LNCaP clone FGC (cell line): ENCODE results near the gene KRT2.
A peak's percentile ranks its signal among the peaks of the same experiment; 100 is the strongest.

ENCODE experiments used
- DNase-seq: peaks from one replicate; pipeline ENCODE4 v3.0.0-alpha.2; 2011; ENCODE audit warnings: low read depth
- H3K4me3 ChIP-seq: 2 replicates; pipeline ENCODE4 v1.5.1; 2011; ENCODE audit warnings: mild to moderate bottlenecking, low read depth, low read length, control low read depth
- TF ChIP-seq, protein P1 (sequence below): IDR thresholded peaks from 2 replicates; pipeline ENCODE4 v1.5.1; 2012; ENCODE audit warnings: mild to moderate bottlenecking; ENCODE audit not compliant: control insufficient read depth, insufficient read depth; ENCODE audit errors: extremely low read depth

KRT2 gene

DNA sequence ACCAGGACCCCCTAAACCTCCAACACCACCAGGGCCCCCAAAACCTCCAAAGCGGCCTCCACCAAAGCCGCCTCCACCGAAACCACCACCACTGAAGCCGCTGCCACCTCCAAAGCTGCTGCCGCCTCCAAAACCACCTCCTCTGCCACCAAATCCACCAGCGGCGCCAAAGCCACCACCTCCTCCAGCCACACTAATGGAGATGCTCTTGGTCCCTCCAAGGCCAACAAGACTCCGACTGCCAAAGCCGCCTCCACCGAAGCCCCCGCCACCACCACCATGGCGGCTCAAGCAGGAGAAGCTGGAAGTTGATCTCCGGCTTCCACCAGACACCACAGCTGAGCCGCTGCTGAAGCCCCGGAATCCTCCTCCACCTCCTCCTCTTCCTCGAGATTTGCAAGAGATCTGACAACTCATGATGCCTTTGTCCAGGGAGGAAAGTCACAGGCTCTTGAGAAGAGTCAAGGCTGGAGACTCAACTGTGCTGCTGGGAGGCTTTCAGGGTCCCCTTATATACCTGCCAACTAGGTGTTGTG is at the start of gene KRT2:
Gene KRT2 (minus strand): TSS at position 486 of the 536 bp plus-strand sequence. CDS start 69 bp downstream, at position 417.
- no peak for DNase-seq
- no peak within 1 kb of the TSS for H3K4me3 ChIP-seq
- TF ChIP-seq, protein P1, sequence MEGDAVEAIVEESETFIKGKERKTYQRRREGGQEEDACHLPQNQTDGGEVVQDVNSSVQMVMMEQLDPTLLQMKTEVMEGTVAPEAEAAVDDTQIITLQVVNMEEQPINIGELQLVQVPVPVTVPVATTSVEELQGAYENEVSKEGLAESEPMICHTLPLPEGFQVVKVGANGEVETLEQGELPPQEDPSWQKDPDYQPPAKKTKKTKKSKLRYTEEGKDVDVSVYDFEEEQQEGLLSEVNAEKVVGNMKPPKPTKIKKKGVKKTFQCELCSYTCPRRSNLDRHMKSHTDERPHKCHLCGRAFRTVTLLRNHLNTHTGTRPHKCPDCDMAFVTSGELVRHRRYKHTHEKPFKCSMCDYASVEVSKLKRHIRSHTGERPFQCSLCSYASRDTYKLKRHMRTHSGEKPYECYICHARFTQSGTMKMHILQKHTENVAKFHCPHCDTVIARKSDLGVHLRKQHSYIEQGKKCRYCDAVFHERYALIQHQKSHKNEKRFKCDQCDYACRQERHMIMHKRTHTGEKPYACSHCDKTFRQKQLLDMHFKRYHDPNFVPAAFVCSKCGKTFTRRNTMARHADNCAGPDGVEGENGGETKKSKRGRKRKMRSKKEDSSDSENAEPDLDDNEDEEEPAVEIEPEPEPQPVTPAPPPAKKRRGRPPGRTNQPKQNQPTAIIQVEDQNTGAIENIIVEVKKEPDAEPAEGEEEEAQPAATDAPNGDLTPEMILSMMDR = no peak

DNA sequence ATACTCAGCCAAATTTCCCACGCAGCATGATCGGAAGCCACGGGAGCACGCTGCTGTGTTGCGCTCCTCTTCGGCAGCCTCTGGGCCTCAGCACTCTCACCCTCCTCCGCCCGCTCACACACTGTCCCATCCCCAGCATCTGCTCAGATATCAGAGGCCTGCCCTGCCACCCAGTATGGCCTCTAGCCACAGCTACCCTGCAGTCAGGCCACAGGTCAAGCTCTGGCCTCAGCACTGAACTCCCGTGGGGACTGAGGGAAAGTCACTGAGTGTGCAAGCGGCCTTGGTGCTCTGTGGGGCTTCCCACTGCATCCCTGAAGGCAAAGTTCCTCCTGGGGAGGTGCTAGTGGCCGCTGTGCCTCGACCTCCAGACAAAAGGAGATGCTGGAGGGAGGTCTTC is 49.3 kb upstream of the KRT2 start:
- TF ChIP-seq, protein P1 = no peak
- H3K4me3 ChIP-seq = no peak overlapping the region
- DNase-seq = no peak

DNA sequence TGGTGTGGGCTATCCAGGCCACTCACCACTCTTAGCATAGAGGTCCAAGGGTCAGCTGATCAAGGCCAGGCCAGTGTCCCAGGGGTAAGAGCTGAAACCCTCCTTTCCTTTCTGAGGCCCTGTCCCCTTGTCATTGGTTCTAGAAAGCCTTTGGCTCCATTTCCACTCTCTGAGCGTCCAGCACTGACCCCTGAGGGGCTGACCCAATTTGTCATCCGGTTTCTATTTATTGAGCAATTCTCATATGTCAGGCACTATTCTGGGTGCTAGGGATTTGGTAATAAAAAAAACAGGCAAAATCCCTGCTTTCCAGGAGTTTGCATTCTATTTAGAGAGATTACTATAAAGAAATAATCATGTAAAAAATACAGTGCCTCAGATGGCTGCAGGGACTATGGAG is 47.9 kb upstream of the KRT2 start:
- no peak for DNase-seq
- no peak overlapping the region for H3K4me3 ChIP-seq
- TF ChIP-seq, protein P1 = no peak

DNA sequence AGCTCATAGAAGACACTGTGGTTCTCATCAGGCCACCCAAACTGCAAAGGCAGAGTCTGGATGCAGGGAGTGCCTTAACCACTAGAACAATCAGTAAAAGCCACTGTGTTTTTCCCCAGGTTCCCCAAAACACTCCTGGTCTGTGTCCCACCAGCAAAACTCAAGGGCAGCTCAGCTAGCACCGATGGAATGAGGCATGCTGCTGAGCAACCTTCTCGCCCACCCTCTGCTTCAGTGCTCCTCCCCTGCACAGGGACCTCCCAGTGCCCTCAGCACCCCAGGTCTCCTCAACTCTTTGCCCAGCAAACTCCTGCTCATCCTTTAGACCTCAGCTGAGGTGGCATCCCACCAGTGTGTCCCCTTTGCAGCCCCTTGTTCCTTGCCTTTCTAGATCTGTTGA is 47.4 kb upstream of the KRT2 start:
- no peak for DNase-seq
- TF ChIP-seq, protein P1 = no peak
- no peak overlapping the region for H3K4me3 ChIP-seq

DNA sequence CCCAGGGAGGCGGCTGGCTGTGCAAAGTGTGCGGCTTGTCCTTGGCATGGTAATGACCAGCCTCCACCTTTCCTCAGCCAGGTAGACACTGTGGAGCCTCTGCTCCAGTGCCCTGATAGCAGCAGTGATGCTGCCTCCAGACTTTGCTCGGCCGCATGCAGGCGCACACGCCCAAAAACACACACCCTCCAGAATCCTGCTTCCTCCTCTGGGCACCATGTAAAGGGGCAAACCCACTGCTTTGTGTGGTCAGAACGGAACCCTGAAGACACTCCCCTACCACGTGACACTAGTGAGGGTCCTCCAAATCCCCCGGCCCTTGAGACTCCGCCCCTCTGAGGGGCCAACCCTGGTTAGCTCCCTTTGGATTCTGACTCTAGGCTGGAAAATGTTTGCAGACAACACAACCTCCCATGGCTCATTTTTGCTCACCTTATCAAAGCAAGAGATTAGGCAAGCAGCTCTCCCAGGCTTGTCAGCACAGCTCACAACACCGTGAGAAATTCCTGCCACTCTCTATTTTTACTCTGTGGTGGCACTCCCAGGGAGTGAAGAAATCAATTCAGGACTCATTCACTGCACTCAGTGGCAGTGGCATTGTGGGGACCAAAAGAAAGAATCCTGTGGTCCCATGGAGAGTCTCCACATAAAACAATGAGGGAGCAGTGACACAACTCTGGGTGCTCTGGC is 46.8 kb upstream of the KRT2 start:
- H3K4me3 ChIP-seq = no peak overlapping the region
- no peak for DNase-seq
- TF ChIP-seq, protein P1 = no peak

DNA sequence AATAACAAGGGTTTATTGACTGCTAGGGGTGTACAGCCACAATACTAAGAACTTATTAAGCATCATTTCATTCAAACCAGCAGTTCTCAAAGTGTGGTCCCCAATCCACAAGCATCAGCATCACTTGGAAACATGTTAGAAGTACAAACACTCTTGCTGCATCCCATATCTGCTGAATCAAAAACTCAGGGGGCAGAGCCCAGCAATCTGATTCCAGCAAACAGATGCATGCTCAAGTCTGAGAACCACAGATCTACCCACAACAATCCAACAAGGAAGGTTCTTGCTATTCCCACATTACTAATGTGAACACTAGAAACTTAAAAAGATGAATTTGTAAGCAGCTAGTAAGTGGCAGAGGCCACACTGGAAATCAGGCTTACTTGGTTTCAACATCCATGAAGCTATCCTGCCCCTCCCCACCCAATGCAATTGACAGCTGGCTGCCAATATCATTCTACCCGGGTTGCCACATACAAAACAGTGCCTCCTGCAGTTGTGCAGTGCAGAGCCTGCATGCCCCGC is 45.1 kb upstream of the KRT2 start:
- DNase-seq = no peak
- no peak overlapping the region for H3K4me3 ChIP-seq
- TF ChIP-seq, protein P1 = 0 out of 2 replicates have a peak, but pooled peaks have one; percentile 12

DNA sequence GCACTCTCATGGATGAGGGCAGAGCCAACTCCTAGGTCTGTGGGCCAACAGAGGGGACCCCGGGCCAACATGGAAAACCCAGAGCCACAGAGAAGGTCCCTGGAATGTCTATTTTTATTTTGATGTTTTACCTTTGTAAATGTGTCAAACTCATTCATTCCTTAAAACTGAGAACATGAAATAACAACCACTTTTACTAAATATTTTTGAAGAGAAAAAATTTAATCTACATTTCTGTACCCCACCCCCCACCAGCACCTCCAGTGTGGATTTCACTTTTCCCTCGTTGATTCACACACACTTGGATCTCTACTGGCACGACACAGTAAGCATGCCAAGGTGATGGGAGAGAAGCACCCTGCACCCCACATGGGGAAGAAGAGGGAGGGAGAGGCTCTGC is 44.6 kb upstream of the KRT2 start:
- no peak for DNase-seq
- TF ChIP-seq, protein P1 = no peak
- H3K4me3 ChIP-seq = no peak overlapping the region
